ENCODE data around the gene EDNRB. TPM values are rescaled to one million over a fixed set of nuclear protein-coding genes. Genes with fewer than 3 reads are reported as not detected.
"Not testable (repeated sequence)": the region's sequence is repeated elsewhere in the genome, so short reads cannot be mapped to it uniquely, and the experiment has no call there.

Gene EDNRB
- total and polyA plus RNA-seq, 4 donors = 11.3 to 20.4 (median 14.1) TPM

- Histone ChIP-seq H3K4me1 (ENCODE audit: control insufficient read depth in 4 of 4, insufficient read depth in 4 of 4, low read length in 3 of 4) (no peaks in the 10 kb centered on the region), H3K9ac (ENCODE audit: low read depth in 1 of 2, low read length in 2 of 2) (no peak overlapping the region), H3K27me3 (ENCODE audit: control insufficient read depth in 4 of 4, insufficient read depth in 4 of 4, low read length in 3 of 4) (peaks cover 0 to 3% (median 0%) of the 10 kb centered on the region in 4 donors), H3K27ac (ENCODE audit: low read depth in 1 of 2, low read length in 2 of 2) (no peak overlapping the region), H3K4me3 (ENCODE audit: low read depth in 1 of 3, low read length in 3 of 3) (no peak overlapping the region), H3K9me3 (ENCODE audit: control insufficient read depth in 4 of 4, low read length in 3 of 4) (no peaks in the 10 kb centered on the region), H3K36me3 (ENCODE audit: control insufficient read depth in 4 of 4, insufficient read depth in 3 of 4, low read depth in 1 of 4, low read length in 3 of 4) (no peaks in the 10 kb centered on the region)
- TF ChIP-seq JUND (IDR thresholded peaks at IDR 0.05) (no peak), TAF1 (conservative IDR thresholded peaks at IDR 0.05) (no peak), HNF4G (IDR thresholded peaks at IDR 0.05) (no peak), GABPA (IDR thresholded peaks at IDR 0.05 in 1 of 2, conservative IDR thresholded peaks at IDR 0.05 in 1 of 2) (no peak), EGR1 (IDR thresholded peaks at IDR 0.05; ENCODE audit: low read depth in 2 of 2) (no peak), RXRA (IDR thresholded peaks at IDR 0.05) (no peak), RAD21 (IDR thresholded peaks at IDR 0.05) (no peak), SP1 (IDR thresholded peaks at IDR 0.05) (no peak), YY1 (IDR thresholded peaks at IDR 0.05) (no peak), HNF4A (conservative IDR thresholded peaks at IDR 0.05) (no peak), FOXA2 (IDR thresholded peaks at IDR 0.05) (no peak), CTCF (IDR thresholded peaks at IDR 0.05; ENCODE audit: low read depth, low read length, missing input control) (no peak), NR2F2 (IDR thresholded peaks at IDR 0.05) (no peak), FOXA1 (IDR thresholded peaks at IDR 0.05) (no peak), ATF3 (IDR thresholded peaks at IDR 0.05) (no peak)
- TF ChIP-seq, protein P1, sequence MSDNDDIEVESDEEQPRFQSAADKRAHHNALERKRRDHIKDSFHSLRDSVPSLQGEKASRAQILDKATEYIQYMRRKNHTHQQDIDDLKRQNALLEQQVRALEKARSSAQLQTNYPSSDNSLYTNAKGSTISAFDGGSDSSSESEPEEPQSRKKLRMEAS (IDR thresholded peaks at IDR 0.05) = no peak
- TF ChIP-seq, protein P2, sequence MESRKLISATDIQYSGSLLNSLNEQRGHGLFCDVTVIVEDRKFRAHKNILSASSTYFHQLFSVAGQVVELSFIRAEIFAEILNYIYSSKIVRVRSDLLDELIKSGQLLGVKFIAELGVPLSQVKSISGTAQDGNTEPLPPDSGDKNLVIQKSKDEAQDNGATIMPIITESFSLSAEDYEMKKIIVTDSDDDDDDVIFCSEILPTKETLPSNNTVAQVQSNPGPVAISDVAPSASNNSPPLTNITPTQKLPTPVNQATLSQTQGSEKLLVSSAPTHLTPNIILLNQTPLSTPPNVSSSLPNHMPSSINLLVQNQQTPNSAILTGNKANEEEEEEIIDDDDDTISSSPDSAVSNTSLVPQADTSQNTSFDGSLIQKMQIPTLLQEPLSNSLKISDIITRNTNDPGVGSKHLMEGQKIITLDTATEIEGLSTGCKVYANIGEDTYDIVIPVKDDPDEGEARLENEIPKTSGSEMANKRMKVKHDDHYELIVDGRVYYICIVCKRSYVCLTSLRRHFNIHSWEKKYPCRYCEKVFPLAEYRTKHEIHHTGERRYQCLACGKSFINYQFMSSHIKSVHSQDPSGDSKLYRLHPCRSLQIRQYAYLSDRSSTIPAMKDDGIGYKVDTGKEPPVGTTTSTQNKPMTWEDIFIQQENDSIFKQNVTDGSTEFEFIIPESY (IDR thresholded peaks at IDR 0.05) = no peak
- DNase-seq (ENCODE audit: low spot score) = no peak
Observed at GRCh38 chr13:77857531-77858209, 61.0 kb downstream of the EDNRB start.

DNA sequence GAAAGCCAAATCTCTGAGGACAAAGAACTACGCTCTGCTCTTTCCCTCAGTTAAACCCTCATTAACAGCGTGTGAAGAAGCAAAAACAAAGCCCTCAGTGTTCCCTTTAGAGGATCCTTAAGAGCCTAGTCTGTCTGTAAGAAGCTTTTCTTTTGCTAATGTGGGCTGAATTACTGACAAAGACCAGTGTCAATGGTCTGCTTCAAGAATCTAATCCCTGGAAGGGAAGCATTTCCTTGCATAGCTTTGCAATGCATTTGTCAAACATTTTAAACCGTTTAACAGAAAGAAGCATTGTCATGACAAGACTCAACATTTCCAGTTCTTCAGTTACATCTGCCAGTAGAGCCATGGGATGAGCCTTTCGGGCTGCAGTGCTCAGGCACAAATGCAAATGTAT, 64.9 kb downstream of the EDNRB start:
- Histone ChIP-seq H3K36me3 (ENCODE audit: control insufficient read depth in 4 of 4, insufficient read depth in 3 of 4, low read depth in 1 of 4, low read length in 3 of 4) (no peaks in the 10 kb centered on the region), H3K27ac (ENCODE audit: low read depth in 1 of 2, low read length in 2 of 2) (no peak overlapping the region), H3K27me3 (ENCODE audit: control insufficient read depth in 4 of 4, insufficient read depth in 4 of 4, low read length in 3 of 4) (peaks cover 0 to 3% (median 0%) of the 10 kb centered on the region in 4 donors), H3K9me3 (ENCODE audit: control insufficient read depth in 4 of 4, low read length in 3 of 4) (peaks cover 0 to 2% (median 0%) of the 10 kb centered on the region in 4 donors), H3K4me3 (ENCODE audit: low read depth in 1 of 3, low read length in 3 of 3) (no peak overlapping the region), H3K4me1 (ENCODE audit: control insufficient read depth in 4 of 4, insufficient read depth in 4 of 4, low read length in 3 of 4) (no peaks in the 10 kb centered on the region), H3K9ac (ENCODE audit: low read depth in 1 of 2, low read length in 2 of 2) (no peak overlapping the region)
- no peak for DNase-seq (ENCODE audit: low spot score)
- TF ChIP-seq REST (IDR thresholded peaks at IDR 0.05) (no peak), JUND (IDR thresholded peaks at IDR 0.05) (no peak), TAF1 (conservative IDR thresholded peaks at IDR 0.05) (no peak), RXRA (IDR thresholded peaks at IDR 0.05) (no peak), RAD21 (IDR thresholded peaks at IDR 0.05) (no peak)
- 40% methylated on average over 4 of the region's 4 CpGs for WGBS

GRCh38 chr13:77848050-77848449, 70.6 kb downstream of the EDNRB start:
- not testable (repeated sequence) for H3K4me3 ChIP-seq (ENCODE audit: low read depth in 1 of 3, low read length in 3 of 3); H3K36me3 ChIP-seq (ENCODE audit: control insufficient read depth in 4 of 4, insufficient read depth in 3 of 4, low read depth in 1 of 4, low read length in 3 of 4); H3K27me3 ChIP-seq (ENCODE audit: control insufficient read depth in 4 of 4, insufficient read depth in 4 of 4, low read length in 3 of 4); H3K27ac ChIP-seq (ENCODE audit: low read depth in 1 of 2, low read length in 2 of 2); DNase-seq (ENCODE audit: low spot score); H3K9me3 ChIP-seq (ENCODE audit: control insufficient read depth in 4 of 4, low read length in 3 of 4); H3K9ac ChIP-seq (ENCODE audit: low read depth in 1 of 2, low read length in 2 of 2); H3K4me1 ChIP-seq (ENCODE audit: control insufficient read depth in 4 of 4, insufficient read depth in 4 of 4, low read length in 3 of 4)
- 94% methylated on average over 4 of the region's 4 CpGs for WGBS

All from liver (tissue), 9 donors.